Stimulated activated effector memory CD8-positive, alpha-beta T cell treated with anti-CD3 and anti-CD28 coated beads, Interleukin-12 subunit alpha, Interleukin-12 subunit beta, amount 100 ng/mL, for 72 hours (primary cell): ENCODE results near the gene CD99.
"Not testable (repeated sequence)": the region's sequence is repeated elsewhere in the genome, so short reads cannot be mapped to it uniquely, and the experiment has no call there.

ENCODE experiments used
- ATAC-seq: fragments of 150-1000 bp; cut with Tn5 transposase; 2 replicates; pipeline ENCODE4 v1.10.0; 2021
- DNase-seq, 2 donors: peaks; one replicate each; pipeline ENCODE4 v3.0.0; 2021 to 2022; ENCODE audit warnings: low spot score in 2 of 2
- H3K27ac Mint-ChIP-seq: one replicate; pipeline ENCODE4 v1.8.0; 2022; ENCODE audit warnings: mild to moderate bottlenecking, mixed read lengths
- H3K36me3 Mint-ChIP-seq: one replicate; pipeline ENCODE4 v1.8.0; 2022; ENCODE audit warnings: mild to moderate bottlenecking, mixed read lengths
- H3K4me1 Mint-ChIP-seq: one replicate; pipeline ENCODE4 v1.8.0; 2022; ENCODE audit warnings: mixed read lengths
- H3K4me3 Mint-ChIP-seq: one replicate; pipeline ENCODE4 v1.8.0; 2022; ENCODE audit warnings: mild to moderate bottlenecking, mixed read lengths
- H3K9me3 Mint-ChIP-seq: one replicate; pipeline ENCODE4 v1.8.0; 2022; ENCODE audit warnings: mixed read lengths

The CD99 gene

GRCh38 chrX:2755163-2755715 lies 64.1 kb downstream of the CD99 start:
- H3K36me3 Mint-ChIP-seq, H3K27ac Mint-ChIP-seq, H3K4me3 Mint-ChIP-seq, ATAC-seq, H3K4me1 Mint-ChIP-seq, DNase-seq, H3K9me3 Mint-ChIP-seq: not testable (repeated sequence)

GRCh38 chrX:2756548-2756947 lies 65.5 kb downstream of the CD99 start:
- ATAC-seq (no peak), DNase-seq (no peak)
- H3K9me3 Mint-ChIP-seq = no peaks in the 10 kb centered on the region
- H3K27ac Mint-ChIP-seq = no peak overlapping the region
- H3K4me3 Mint-ChIP-seq = no peak overlapping the region
- no peaks in the 10 kb centered on the region for H3K36me3 Mint-ChIP-seq
- H3K4me1 Mint-ChIP-seq = peaks cover 6% of the 10 kb centered on the region

- no peaks in the 10 kb centered on the region for H3K9me3 Mint-ChIP-seq
- H3K27ac Mint-ChIP-seq = no peak overlapping the region
- no peak for ATAC-seq
Observed at GRCh38 chrX:2761246-2761645, 70.2 kb downstream of the CD99 start.

GRCh38 chrX:2762671-2763070 lies 71.6 kb downstream of the CD99 start:
- not testable (repeated sequence) for H3K4me3 Mint-ChIP-seq, ATAC-seq, DNase-seq, H3K4me1 Mint-ChIP-seq, H3K36me3 Mint-ChIP-seq, H3K9me3 Mint-ChIP-seq, H3K27ac Mint-ChIP-seq

More at GRCh38 chrX:2761246-2761645, 70.2 kb downstream of the CD99 start:
- H3K4me1 Mint-ChIP-seq = peaks cover 6% of the 10 kb centered on the region
- H3K4me3 Mint-ChIP-seq = no peak overlapping the region
- DNase-seq = no peak
- no peaks in the 10 kb centered on the region for H3K36me3 Mint-ChIP-seq

- not testable (repeated sequence) for ATAC-seq
Observed at GRCh38 chrX:2764766-2765548, 73.9 kb downstream of the CD99 start.

GRCh38 chrX:2765549-2765830 lies 74.4 kb downstream of the CD99 start:
- Mint-ChIP-seq H3K27ac (no peak overlapping the region), H3K9me3 (no peaks in the 10 kb centered on the region), H3K4me3 (no peak overlapping the region), H3K36me3 (no peaks in the 10 kb centered on the region), H3K4me1 (no peaks in the 10 kb centered on the region)
- ATAC-seq (no peak), DNase-seq (no peak)

More at GRCh38 chrX:2764766-2765548, 73.9 kb downstream of the CD99 start:
- not testable (repeated sequence) for H3K9me3 Mint-ChIP-seq, H3K4me3 Mint-ChIP-seq, H3K27ac Mint-ChIP-seq, DNase-seq, H3K36me3 Mint-ChIP-seq, H3K4me1 Mint-ChIP-seq

- DNase-seq (no peak), ATAC-seq (no peak)
- Mint-ChIP-seq H3K9me3 (no peaks in the 10 kb centered on the region), H3K4me1 (no peaks in the 10 kb centered on the region), H3K36me3 (no peaks in the 10 kb centered on the region), H3K27ac (no peak overlapping the region), H3K4me3 (no peak overlapping the region)
Observed at GRCh38 chrX:2766906-2767305, 75.8 kb downstream of the CD99 start.

GRCh38 chrX:2767631-2768455 lies 76.7 kb downstream of the CD99 start:
- H3K27ac Mint-ChIP-seq = no peak overlapping the region
- no peaks in the 10 kb centered on the region for H3K9me3 Mint-ChIP-seq
- ATAC-seq (no peak), DNase-seq (no peak)
- H3K4me3 Mint-ChIP-seq = no peak overlapping the region
- H3K36me3 Mint-ChIP-seq = no peaks in the 10 kb centered on the region
- no peaks in the 10 kb centered on the region for H3K4me1 Mint-ChIP-seq

GRCh38 chrX:2769615-2770014 lies 78.5 kb downstream of the CD99 start:
- Mint-ChIP-seq H3K4me3 (no peak overlapping the region), H3K36me3 (no peaks in the 10 kb centered on the region)
- no peak for ATAC-seq

GRCh38 chrX:2773166-2774055 lies 82.3 kb downstream of the CD99 start:
- not testable (repeated sequence) for H3K4me3 Mint-ChIP-seq, H3K27ac Mint-ChIP-seq, H3K36me3 Mint-ChIP-seq, ATAC-seq, H3K9me3 Mint-ChIP-seq, DNase-seq, H3K4me1 Mint-ChIP-seq

More at GRCh38 chrX:2769615-2770014, 78.5 kb downstream of the CD99 start:
- H3K9me3 Mint-ChIP-seq = peaks cover 4% of the 10 kb centered on the region
- no peak overlapping the region for H3K27ac Mint-ChIP-seq
- no peak for DNase-seq
- no peaks in the 10 kb centered on the region for H3K4me1 Mint-ChIP-seq

- Mint-ChIP-seq H3K36me3 (no peaks in the 10 kb centered on the region), H3K27ac (no peak overlapping the region), H3K4me1 (no peaks in the 10 kb centered on the region), H3K9me3 (peaks cover 4% of the 10 kb centered on the region), H3K4me3 (no peak overlapping the region)
- DNase-seq (no peak), ATAC-seq (no peak)
Observed at GRCh38 chrX:2774057-2774456, 83.0 kb downstream of the CD99 start.

GRCh38 chrX:2774776-2775175 lies 83.7 kb downstream of the CD99 start:
- Mint-ChIP-seq H3K9me3 (peaks cover 4% of the 10 kb centered on the region), H3K27ac (no peak overlapping the region), H3K4me3 (no peak overlapping the region), H3K4me1 (no peaks in the 10 kb centered on the region), H3K36me3 (no peaks in the 10 kb centered on the region)
- no peak for ATAC-seq
- no peak for DNase-seq

- not testable (repeated sequence) for H3K27ac Mint-ChIP-seq
Observed at GRCh38 chrX:2780472-2781225, 89.6 kb downstream of the CD99 start.

GRCh38 chrX:2781226-2781571 lies 90.1 kb downstream of the CD99 start:
- H3K4me1 Mint-ChIP-seq = no peaks in the 10 kb centered on the region
- no peak for ATAC-seq

More at GRCh38 chrX:2780472-2781225, 89.6 kb downstream of the CD99 start:
- not testable (repeated sequence) for ATAC-seq, H3K9me3 Mint-ChIP-seq, DNase-seq, H3K4me1 Mint-ChIP-seq, H3K36me3 Mint-ChIP-seq, H3K4me3 Mint-ChIP-seq

More at GRCh38 chrX:2781226-2781571, 90.1 kb downstream of the CD99 start:
- DNase-seq = no peak
- Mint-ChIP-seq H3K9me3 (no peaks in the 10 kb centered on the region), H3K36me3 (no peaks in the 10 kb centered on the region), H3K27ac (no peak overlapping the region), H3K4me3 (no peak overlapping the region)
